Transverse colon (tissue), 4 donors: ENCODE results near the gene ERMP1.

Experiments
- CTCF ChIP-seq, 5 experiments: fragments of 200-600 bp in 3 of 5; fragments of 450-650 bp in 2 of 5; sonication (generic) in 3 of 5; IDR thresholded peaks; 1 replicate in 2 of 5; 2 replicates in 3 of 5; pipeline ENCODE4 v1.5.1; 2016 to 2017; ENCODE audit warnings: antibody characterized with exemption in 5 of 5, inconsistent platforms in 3 of 5, mild to moderate bottlenecking in 2 of 5, moderate library complexity in 1 of 5
- EP300 ChIP-seq: sonication (generic); formaldehyde crosslinking; IDR thresholded peaks from one replicate; pipeline ENCODE4 v1.6.1; 2017; ENCODE audit warnings: antibody characterized with exemption, low read depth
- POLR2A ChIP-seq: fragments of 450-650 bp; IDR thresholded peaks from one replicate; pipeline ENCODE4 v1.6.1; 2016; ENCODE audit warnings: antibody characterized with exemption, mild to moderate bottlenecking, moderate library complexity
- POLR2AphosphoS5 ChIP-seq, 3 donors: sonication (generic); formaldehyde crosslinking; IDR thresholded peaks; one replicate each; pipeline ENCODE4 v1.6.1; 2016; ENCODE audit warnings: antibody characterized with exemption in 3 of 3

GRCh38 chr9:5841771-5842573 lies 9.1 kb upstream of the ERMP1 start:
- no peak for TF ChIP-seq CTCF (IDR thresholded peaks at IDR 0.05)
- TF ChIP-seq POLR2A = no peak
- no peak for TF ChIP-seq EP300
- TF ChIP-seq POLR2AphosphoS5 (IDR thresholded peaks at IDR 0.05) = no peak
